GM23248 (cell line): ENCODE measurements around the gene EHBP1L1. TPM values are rescaled to one million over a fixed set of nuclear protein-coding genes. Genes with fewer than 3 reads are reported as not detected.

Experiments used
- DNase-seq: peaks from one replicate; pipeline ENCODE4 v3.0.0-alpha.2; 2015
- H2AFZ ChIP-seq: fragments of 200-600 bp; sonication (generic); 2 replicates; pipeline ENCODE4 v1.6.1; 2016; ENCODE audit warnings: antibody characterized with exemption
- H3F3A ChIP-seq: fragments of 200-600 bp; sonication (generic); 2 replicates; pipeline ENCODE4 v1.6.1; 2016; ENCODE audit warnings: mild to moderate bottlenecking, antibody characterized with exemption, mixed run types; ENCODE audit not compliant: insufficient read depth
- H3K27ac ChIP-seq: fragments of 200-600 bp; sonication (generic); 2 replicates; pipeline ENCODE4 v1.5.1; 2016; ENCODE audit warnings: mild to moderate bottlenecking
- H3K27me3 ChIP-seq: fragments of 200-600 bp; sonication (generic); replicated peaks from 2 replicates; pipeline ENCODE4 v1.6.1; 2016; ENCODE audit warnings: mild to moderate bottlenecking; ENCODE audit not compliant: insufficient read depth
- H3K36me3 ChIP-seq: fragments of 200-600 bp; sonication (generic); 2 replicates; pipeline ENCODE4 v1.6.1; 2016; ENCODE audit warnings: low read depth, mild to moderate bottlenecking
- H3K4me1 ChIP-seq: fragments of 200-600 bp; sonication (generic); 2 replicates; pipeline ENCODE4 v1.6.1; 2016; ENCODE audit warnings: mild to moderate bottlenecking; ENCODE audit not compliant: insufficient read depth
- H3K4me2 ChIP-seq: fragments of 200-600 bp; sonication (generic); one replicate; pipeline ENCODE4 v1.6.1; 2016; ENCODE audit warnings: mild to moderate bottlenecking; ENCODE audit not compliant: unreplicated experiment
- H3K4me3 ChIP-seq: fragments of 200-600 bp; sonication (generic); 2 replicates; pipeline ENCODE4 v1.5.1; 2016; ENCODE audit warnings: mild to moderate bottlenecking
- H3K79me2 ChIP-seq: fragments of 200-600 bp; sonication (generic); 2 replicates; pipeline ENCODE4 v1.6.1; 2016; ENCODE audit warnings: mild to moderate bottlenecking; ENCODE audit not compliant: insufficient read depth
- H3K9ac ChIP-seq: fragments of 200-600 bp; sonication (generic); 2 replicates; pipeline ENCODE4 v1.6.1; 2016; ENCODE audit warnings: mild to moderate bottlenecking
- H3K9me2 ChIP-seq: fragments of 200-600 bp; sonication (generic); 2 replicates; pipeline ENCODE4 v1.6.1; 2016; ENCODE audit warnings: mixed run types, mild to moderate bottlenecking, moderate library complexity; ENCODE audit not compliant: insufficient read depth
- H3K9me3 ChIP-seq: fragments of 200-600 bp; sonication (generic); one replicate; pipeline ENCODE4 v1.6.1; 2017; ENCODE audit warnings: low read depth
- H4K20me1 ChIP-seq: fragments of 200-600 bp; sonication (generic); 2 replicates; pipeline ENCODE4 v1.6.0; 2016; ENCODE audit not compliant: insufficient read depth
- EZH2 ChIP-seq: fragments of 200-600 bp; sonication (generic); IDR thresholded peaks from 2 replicates; pipeline ENCODE4 v1.6.1; 2018; ENCODE audit warnings: antibody characterized with exemption, mild to moderate bottlenecking; ENCODE audit not compliant: insufficient read depth, poor library complexity, severe bottlenecking
- EZH2phosphoT487 ChIP-seq: fragments of 200-600 bp; sonication (generic); IDR thresholded peaks from 2 replicates; pipeline ENCODE4 v1.6.1; 2018; ENCODE audit warnings: antibody characterized with exemption, moderate library complexity, mild to moderate bottlenecking, low read depth; ENCODE audit not compliant: insufficient read depth
- WGBS, 2 experiments: methylation state at CpG; one replicate each; pipeline ENCODE4 v1.1.6; 2015 to 2017; ENCODE audit warnings: low lambda C conversion rate in 2 of 2, low coverage in 1 of 2; ENCODE audit errors: missing lambda C conversion rate in 2 of 2; 5-methylcytosine and 5-hydroxymethylcytosine counted together
- in situ Hi-C: fragments of 300-500 bp; cut with MboI; formaldehyde crosslinking; loops from 2 replicates; pipeline ENCODE4 v1.15.0; 2020
- polyA plus RNA-seq: library from polyadenylated mRNA; unstranded; fragments of >200 nt; fragmentation: Nextera tagmentation; extraction: Ambion mirVana; gene quantifications from 2 replicates; pipeline ENCODE4 v1.2.1, GENCODE V29; 2016
- total RNA-seq: library from RNA; depleted of rRNA; stranded (reverse); fragments of >200 nt; shearing (Covaris generic); gene quantifications from 2 replicates; pipeline ENCODE4 v1.2.3, GENCODE V29; 2014

The EHBP1L1 gene
- total and polyA plus RNA-seq, 2 experiments from 2014 or later, result 11.5 to 85.5 TPM

- Histone ChIP-seq H4K20me1 (no peaks in the 10 kb centered on the region), H3K4me2 (peak overlapping the region; percentile 83), H3F3A (peaks cover 45% of the 10 kb centered on the region), H3K36me3 (no peaks in the 10 kb centered on the region), H3K4me3 (peak overlapping the region; percentile 84), H3K27me3 (no peaks in the 10 kb centered on the region), H3K9me3 (no peaks in the 10 kb centered on the region), H3K4me1 (peaks cover 47% of the 10 kb centered on the region), H3K9ac (peak overlapping the region; percentile 87), H3K9me2 (no peaks in the 10 kb centered on the region), H3K27ac (peak overlapping the region; percentile 89), H3K79me2 (peaks cover 32% of the 10 kb centered on the region), H2AFZ (peak overlapping the region; percentile 58)
- TF ChIP-seq EZH2phosphoT487 (no peak), EZH2 (no peak)
- in situ Hi-C loops, result no loop called here
- WGBS, 2 experiments, result 8 to 18% methylated on average over 14 to 17 of the region's 19 CpGs
- DNase-seq, result peak; percentile 79
Measured at GRCh38 chr11:65558930-65559509, 16.8 kb upstream of the EHBP1L1 start.

- peaks cover 47% of the 10 kb centered on the region for H3K4me1 ChIP-seq
- no peaks in the 10 kb centered on the region for H3K9me3 ChIP-seq
- H3K9ac ChIP-seq, result peak overlapping the region; percentile 87
- H3F3A ChIP-seq, result peaks cover 45% of the 10 kb centered on the region
- peaks cover 27% of the 10 kb centered on the region for H3K79me2 ChIP-seq
- peak; percentile 69 for DNase-seq
- no peak overlapping the region for H3K4me3 ChIP-seq
- H2AFZ ChIP-seq, result no peak overlapping the region
- no peaks in the 10 kb centered on the region for H3K27me3 ChIP-seq
- no peaks in the 10 kb centered on the region for H3K9me2 ChIP-seq
- H3K27ac ChIP-seq, result peak overlapping the region; percentile 89
- H3K4me2 ChIP-seq, result peak overlapping the region; percentile 10
- H3K36me3 ChIP-seq, result no peaks in the 10 kb centered on the region
- WGBS, 2 experiments, result 42 to 45% methylated on average over 5 of the region's 5 CpGs
- H4K20me1 ChIP-seq, result no peaks in the 10 kb centered on the region
- in situ Hi-C loops, result no loop called here
- TF ChIP-seq EZH2phosphoT487 (no peak), EZH2 (no peak)
Measured at GRCh38 chr11:65559535-65559934, 16.3 kb upstream of the EHBP1L1 start.

- Histone ChIP-seq H3K4me3 (no peak overlapping the region), H4K20me1 (no peaks in the 10 kb centered on the region), H3F3A (peaks cover 45% of the 10 kb centered on the region), H3K4me1 (peaks cover 43% of the 10 kb centered on the region), H3K79me2 (peaks cover 22% of the 10 kb centered on the region), H3K27ac (peak overlapping the region; percentile 89), H3K9ac (peak overlapping the region; percentile 87), H3K4me2 (peak overlapping the region; percentile 10), H3K9me2 (no peaks in the 10 kb centered on the region), H2AFZ (no peak overlapping the region), H3K9me3 (no peaks in the 10 kb centered on the region), H3K27me3 (no peaks in the 10 kb centered on the region), H3K36me3 (no peaks in the 10 kb centered on the region)
- no peak for TF ChIP-seq EZH2phosphoT487
- peak; percentile 90 for DNase-seq
- WGBS, 2 experiments, result 6 to 15% methylated on average over 5 of the region's 5 CpGs
- in situ Hi-C loops, result no loop called here
Measured at GRCh38 chr11:65559951-65560537, 15.8 kb upstream of the EHBP1L1 start.

GRCh38 chr11:65560555-65561418 is 15.1 kb upstream of the EHBP1L1 start:
- peak overlapping the region; percentile 89 for H3K27ac ChIP-seq
- in situ Hi-C loops, result no loop called here
- DNase-seq, result peak; percentile 76
- peak overlapping the region; percentile 17; the same call in 1 of the 2 replicates for H2AFZ ChIP-seq
- peak overlapping the region; percentile 87 for H3K9ac ChIP-seq
- peaks cover 39% of the 10 kb centered on the region for H3K4me1 ChIP-seq
- no peaks in the 10 kb centered on the region for H3K27me3 ChIP-seq
- peaks cover 15% of the 10 kb centered on the region for H3K79me2 ChIP-seq
- no peaks in the 10 kb centered on the region for H4K20me1 ChIP-seq
- TF ChIP-seq EZH2phosphoT487 (no peak), EZH2 (no peak)
- peak overlapping the region; percentile 10 for H3K4me2 ChIP-seq
- no peak overlapping the region for H3K4me3 ChIP-seq
- H3F3A ChIP-seq, result peaks cover 45% of the 10 kb centered on the region
- no peaks in the 10 kb centered on the region for H3K36me3 ChIP-seq
- 7 to 10% methylated on average over 14 to 15 of the region's 15 CpGs for WGBS, 2 experiments
- no peaks in the 10 kb centered on the region for H3K9me3 ChIP-seq
- H3K9me2 ChIP-seq, result no peaks in the 10 kb centered on the region
